HG03175 (cell line): ENCODE data around the gene SLCO1B1.
"Not testable (repeated sequence)": the region's sequence is repeated elsewhere in the genome, so short reads cannot be mapped to it uniquely, and the experiment has no call there.

Experiments
- ATAC-seq: cut with Tn5 transposase; IDR thresholded peaks from one replicate; pipeline ENCODE4 v1.9.1; 2021; ENCODE audit warnings: mild to moderate bottlenecking, moderate library complexity; ENCODE audit not compliant: unreplicated experiment

The SLCO1B1 gene

GRCh38 chr12:21130998-21131397, at the start of gene SLCO1B1:
SLCO1B1 (plus strand) TSS chr12:21131194; CDS start chr12:21141575, 10,381 bp downstream.
- ATAC-seq = no peak

GRCh38 chr12:21084753-21085152, 46.2 kb upstream of the SLCO1B1 start:
- ATAC-seq = not testable (repeated sequence)

GRCh38 chr12:21111732-21112131, 19.3 kb upstream of the SLCO1B1 start:
- ATAC-seq = no peak

GRCh38 chr12:21113266-21113665, 17.7 kb upstream of the SLCO1B1 start:
- ATAC-seq = no peak

- no peak for ATAC-seq
These were observed 13.0 kb upstream of the SLCO1B1 start for GRCh38 chr12:21117995-21118394.

- ATAC-seq = no peak
These were observed 12.2 kb upstream of the SLCO1B1 start for GRCh38 chr12:21118760-21119159.

- no peak for ATAC-seq
These were observed 1.6 kb upstream of the SLCO1B1 start for GRCh38 chr12:21129351-21129750.

- no peak for ATAC-seq
These were observed 1.1 kb upstream of the SLCO1B1 start for GRCh38 chr12:21129906-21130305.

GRCh38 chr12:21137318-21137999, 6.5 kb downstream of the SLCO1B1 start:
- not testable (repeated sequence) for ATAC-seq

GRCh38 chr12:21138016-21138415, 7.0 kb downstream of the SLCO1B1 start:
- ATAC-seq = no peak

GRCh38 chr12:21144309-21144708, 13.3 kb downstream of the SLCO1B1 start:
- no peak for ATAC-seq

- ATAC-seq = not testable (repeated sequence)
These were observed 18.9 kb downstream of the SLCO1B1 start for GRCh38 chr12:21149861-21150260.

GRCh38 chr12:21151184-21151583, 20.2 kb downstream of the SLCO1B1 start:
- no peak for ATAC-seq

GRCh38 chr12:21155522-21156351, 24.7 kb downstream of the SLCO1B1 start:
- ATAC-seq = no peak

- no peak for ATAC-seq
These were observed 34.1 kb downstream of the SLCO1B1 start for GRCh38 chr12:21165048-21165447.

- ATAC-seq = peak; percentile 80
These were observed 39.0 kb downstream of the SLCO1B1 start for GRCh38 chr12:21169878-21170472.

- no peak for ATAC-seq
These were observed 41.1 kb downstream of the SLCO1B1 start for GRCh38 chr12:21172079-21172478.

- no peak for ATAC-seq
These were observed 52.8 kb downstream of the SLCO1B1 start for GRCh38 chr12:21183721-21184275.

GRCh38 chr12:21190016-21190415, 59.0 kb downstream of the SLCO1B1 start:
- no peak for ATAC-seq

GRCh38 chr12:21214433-21214832, 83.4 kb downstream of the SLCO1B1 start:
- ATAC-seq = not testable (repeated sequence)

GRCh38 chr12:21219206-21219605, 88.2 kb downstream of the SLCO1B1 start:
- no peak for ATAC-seq
